Esophagus (tissue), 2 donors: ENCODE results near the gene PEBP1. TPM values are rescaled to one million over a fixed set of nuclear protein-coding genes. Genes with fewer than 3 reads are reported as not detected.

Experiments used
- H3K27ac ChIP-seq, 2 donors: one replicate each; pipeline ENCODE4 v1.5.1; 2013; ENCODE audit warnings: low read depth in 2 of 2, mild to moderate bottlenecking in 2 of 2, inconsistent platforms in 1 of 2, low read length in 1 of 2, moderate library complexity in 1 of 2
- H3K27me3 ChIP-seq, 2 donors: one replicate each; pipeline ENCODE4 v1.6.1; 2013; ENCODE audit warnings: low read length in 2 of 2, control low read depth in 1 of 2, mild to moderate bottlenecking in 1 of 2; ENCODE audit not compliant: insufficient read depth in 2 of 2, control insufficient read depth in 1 of 2
- H3K36me3 ChIP-seq, 2 donors: one replicate each; pipeline ENCODE4 v1.6.1; 2013; ENCODE audit warnings: low read length in 1 of 2; ENCODE audit not compliant: control insufficient read depth in 2 of 2, insufficient read depth in 2 of 2
- H3K4me1 ChIP-seq, 2 donors: one replicate each; pipeline ENCODE4 v1.6.1; 2013; ENCODE audit warnings: low read length in 1 of 2; ENCODE audit not compliant: control insufficient read depth in 2 of 2, insufficient read depth in 2 of 2
- H3K4me3 ChIP-seq, 2 donors: one replicate each; pipeline ENCODE4 v1.5.1; 2013; ENCODE audit warnings: low read length in 2 of 2, mild to moderate bottlenecking in 2 of 2, low read depth in 1 of 2, moderate library complexity in 1 of 2
- H3K9me3 ChIP-seq, 2 donors: one replicate each; pipeline ENCODE4 v1.6.1; 2013; ENCODE audit warnings: mild to moderate bottlenecking in 2 of 2, low read depth in 1 of 2, low read length in 1 of 2, moderate library complexity in 1 of 2; ENCODE audit not compliant: control insufficient read depth in 2 of 2, insufficient read depth in 1 of 2
- WGBS, 2 donors: extraction: QIAGEN DNeasy Blood & Tissue Kit; methylation state at CpG; one replicate each; pipeline ENCODE4 v1.1.7; 2013; 5-methylcytosine and 5-hydroxymethylcytosine counted together
- polyA plus RNA-seq, 2 donors: library from polyadenylated mRNA; stranded (reverse); fragments of 200-250 nt; gene quantifications; one replicate each; pipeline ENCODE4 v1.2.3, GENCODE V29; 2013
- donor health status: healthy with polysubstance abuse.
- donor health status: Bipolar disorder and iron deficiency.

The PEBP1 gene
- polyA plus RNA-seq, 2 donors, result 202 to 243 TPM

DNA sequence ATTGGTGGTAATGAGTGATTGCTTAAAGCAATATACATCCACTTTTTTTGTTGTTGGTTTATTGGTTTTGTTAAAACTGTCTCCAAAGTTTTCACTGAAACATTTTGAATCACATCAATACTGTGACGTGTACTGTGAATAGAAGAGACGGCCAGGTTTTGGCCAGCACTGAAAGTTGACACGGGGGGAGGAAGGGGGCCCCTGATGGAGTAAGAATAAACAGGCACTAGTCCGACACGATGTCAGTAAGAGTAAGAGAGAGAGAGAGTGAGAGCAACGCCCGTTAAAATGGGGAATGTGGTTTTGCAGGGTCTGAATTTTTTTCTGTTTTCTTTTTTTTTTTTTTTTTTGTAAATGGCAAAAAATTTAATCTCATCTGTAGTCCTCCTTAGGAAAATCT, 14.7 kb downstream of the PEBP1 start:
- H3K36me3 ChIP-seq, result peaks cover 10 to 14% of the 10 kb centered on the region in 2 donors
- H3K4me3 ChIP-seq, result no peak overlapping the region
- no peaks in the 10 kb centered on the region for H3K27me3 ChIP-seq
- no peak overlapping the region for H3K27ac ChIP-seq
- no peaks in the 10 kb centered on the region for H3K4me1 ChIP-seq
- 44 to 62% methylated on average over 7 of the region's 7 CpGs for WGBS, 2 donors
- no peaks in the 10 kb centered on the region for H3K9me3 ChIP-seq

- WGBS, 2 donors, result 77 to 83% methylated on average over 5 of the region's 5 CpGs
- H3K27me3 ChIP-seq, result no peaks in the 10 kb centered on the region
- H3K36me3 ChIP-seq, result peaks cover 6 to 12% of the 10 kb centered on the region in 2 donors
- no peaks in the 10 kb centered on the region for H3K4me1 ChIP-seq
- H3K9me3 ChIP-seq, result no peaks in the 10 kb centered on the region
- H3K27ac ChIP-seq, result no peak overlapping the region
- no peak overlapping the region for H3K4me3 ChIP-seq
Measured at GRCh38 chr12:118151755-118152154, 15.8 kb downstream of the PEBP1 start.

- 99% methylated on average over 3 of the region's 3 CpGs for WGBS, 2 donors
Measured at GRCh38 chr12:118160536-118160935, 24.6 kb downstream of the PEBP1 start.

DNA sequence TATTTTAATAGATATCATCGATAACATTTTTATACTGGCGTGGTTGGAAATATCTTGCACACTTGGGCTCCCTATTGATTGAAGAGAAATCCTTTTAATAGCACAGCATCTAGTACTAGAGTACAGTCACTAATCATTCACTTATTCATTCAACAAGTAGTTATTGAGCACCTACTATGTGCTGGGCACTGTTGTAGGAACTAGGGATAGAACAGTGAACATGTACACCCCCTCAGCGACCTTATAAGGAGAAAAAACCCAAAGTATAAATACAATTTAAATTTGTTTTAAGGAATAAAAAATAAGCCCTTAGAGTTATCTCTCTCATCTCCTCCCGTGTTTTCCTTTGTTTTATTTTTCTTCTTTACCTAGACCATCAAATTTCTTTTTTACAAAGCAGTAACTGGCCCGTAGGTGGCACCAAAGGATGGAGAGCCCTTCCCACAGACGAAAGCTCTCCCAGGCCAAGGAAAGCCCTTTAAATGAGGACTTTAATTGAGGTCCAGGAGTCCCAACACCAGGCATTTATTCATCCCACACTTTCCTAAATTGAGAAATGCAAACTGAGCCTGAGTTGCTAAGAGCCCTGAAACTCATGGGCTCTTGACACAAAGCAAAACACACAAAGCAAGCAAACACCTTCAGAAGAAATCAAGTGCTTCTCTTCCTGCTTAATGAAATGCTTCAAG, 29.0 kb downstream of the PEBP1 start:
- H3K27me3 ChIP-seq, result no peaks in the 10 kb centered on the region
- 49 to 57% methylated on average over 6 of the region's 6 CpGs for WGBS, 2 donors
- H3K4me1 ChIP-seq, result no peaks in the 10 kb centered on the region
- no peaks in the 10 kb centered on the region for H3K9me3 ChIP-seq
- H3K4me3 ChIP-seq, result no peak overlapping the region
- H3K27ac ChIP-seq, result no peak overlapping the region
- H3K36me3 ChIP-seq, result peaks cover 9 to 14% of the 10 kb centered on the region in 2 donors

More at GRCh38 chr12:118160536-118160935, 24.6 kb downstream of the PEBP1 start:
- peaks cover 20 to 21% of the 10 kb centered on the region in 2 donors for H3K36me3 ChIP-seq
- no peaks in the 10 kb centered on the region for H3K27me3 ChIP-seq
- H3K4me3 ChIP-seq, result no peak overlapping the region
- H3K27ac ChIP-seq, result no peak overlapping the region
- no peaks in the 10 kb centered on the region for H3K9me3 ChIP-seq
- H3K4me1 ChIP-seq, result no peaks in the 10 kb centered on the region

DNA sequence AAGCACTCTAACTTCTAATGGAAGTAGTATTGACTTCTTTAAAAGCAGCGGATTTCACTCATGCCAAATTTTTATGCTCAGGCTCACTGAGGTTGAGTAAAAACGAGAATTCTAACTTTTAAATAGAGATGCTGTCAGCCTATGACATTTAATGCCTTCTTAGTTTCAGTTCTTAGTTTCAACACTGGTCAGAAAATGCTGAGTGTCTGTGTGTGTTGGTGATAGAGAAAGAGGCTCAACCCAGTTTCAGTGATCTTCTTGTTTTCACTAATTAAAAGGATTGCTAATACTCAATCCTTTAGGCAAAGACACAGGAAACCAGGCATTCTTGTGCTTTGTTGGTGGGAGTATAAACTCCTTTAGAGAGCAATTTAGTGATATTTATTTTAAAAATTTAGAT, 31.0 kb downstream of the PEBP1 start:
- peaks cover 2 to 3% of the 10 kb centered on the region in 2 donors for H3K36me3 ChIP-seq
- no peak overlapping the region for H3K4me3 ChIP-seq
- H3K9me3 ChIP-seq, result no peaks in the 10 kb centered on the region
- 75 to 80% methylated on average over 2 of the region's 2 CpGs for WGBS, 2 donors
- H3K27me3 ChIP-seq, result no peaks in the 10 kb centered on the region
- H3K27ac ChIP-seq, result no peak overlapping the region
- no peaks in the 10 kb centered on the region for H3K4me1 ChIP-seq

GRCh38 chr12:118175823-118176447, 40.0 kb downstream of the PEBP1 start:
- Histone ChIP-seq H3K27ac (no peak overlapping the region), H3K27me3 (no peaks in the 10 kb centered on the region), H3K9me3 (no peaks in the 10 kb centered on the region), H3K4me3 (no peak overlapping the region), H3K36me3 (peaks cover 9 to 10% of the 10 kb centered on the region in 2 donors), H3K4me1 (no peaks in the 10 kb centered on the region)
- WGBS, 2 donors, result 90 to 92% methylated on average over 4 of the region's 4 CpGs

GRCh38 chr12:118183155-118183554, 47.2 kb downstream of the PEBP1 start:
- H3K9me3 ChIP-seq, result no peaks in the 10 kb centered on the region
- no peak overlapping the region for H3K27ac ChIP-seq
- no peaks in the 10 kb centered on the region for H3K27me3 ChIP-seq
- H3K4me1 ChIP-seq, result no peaks in the 10 kb centered on the region
- H3K4me3 ChIP-seq, result no peak overlapping the region
- peaks cover 0 to 6% of the 10 kb centered on the region in 2 donors for H3K36me3 ChIP-seq

DNA sequence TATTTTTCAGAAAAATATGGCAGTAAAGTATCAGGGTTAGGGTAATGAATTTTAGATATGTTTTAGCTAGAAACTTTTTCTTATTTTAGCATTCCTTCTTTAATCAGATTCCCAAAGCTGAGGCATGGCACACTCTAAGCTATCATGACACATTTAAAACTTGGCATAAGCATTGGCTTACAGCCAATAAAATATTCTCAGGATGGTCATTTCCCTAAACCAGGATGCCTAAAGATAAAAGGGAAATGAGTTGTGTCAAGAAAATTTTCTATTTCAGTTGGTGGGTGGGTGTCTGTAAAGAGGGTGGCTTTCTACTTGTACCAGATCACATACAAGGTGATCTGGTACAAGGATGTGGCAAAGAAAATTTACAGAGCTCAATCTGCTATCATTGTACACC, 47.8 kb downstream of the PEBP1 start:
- no peaks in the 10 kb centered on the region for H3K9me3 ChIP-seq
- H3K4me3 ChIP-seq, result no peak overlapping the region
- H3K27me3 ChIP-seq, result no peaks in the 10 kb centered on the region
- no peak overlapping the region for H3K27ac ChIP-seq
- H3K36me3 ChIP-seq, result peaks cover 0 to 6% of the 10 kb centered on the region in 2 donors
- H3K4me1 ChIP-seq, result no peaks in the 10 kb centered on the region

DNA sequence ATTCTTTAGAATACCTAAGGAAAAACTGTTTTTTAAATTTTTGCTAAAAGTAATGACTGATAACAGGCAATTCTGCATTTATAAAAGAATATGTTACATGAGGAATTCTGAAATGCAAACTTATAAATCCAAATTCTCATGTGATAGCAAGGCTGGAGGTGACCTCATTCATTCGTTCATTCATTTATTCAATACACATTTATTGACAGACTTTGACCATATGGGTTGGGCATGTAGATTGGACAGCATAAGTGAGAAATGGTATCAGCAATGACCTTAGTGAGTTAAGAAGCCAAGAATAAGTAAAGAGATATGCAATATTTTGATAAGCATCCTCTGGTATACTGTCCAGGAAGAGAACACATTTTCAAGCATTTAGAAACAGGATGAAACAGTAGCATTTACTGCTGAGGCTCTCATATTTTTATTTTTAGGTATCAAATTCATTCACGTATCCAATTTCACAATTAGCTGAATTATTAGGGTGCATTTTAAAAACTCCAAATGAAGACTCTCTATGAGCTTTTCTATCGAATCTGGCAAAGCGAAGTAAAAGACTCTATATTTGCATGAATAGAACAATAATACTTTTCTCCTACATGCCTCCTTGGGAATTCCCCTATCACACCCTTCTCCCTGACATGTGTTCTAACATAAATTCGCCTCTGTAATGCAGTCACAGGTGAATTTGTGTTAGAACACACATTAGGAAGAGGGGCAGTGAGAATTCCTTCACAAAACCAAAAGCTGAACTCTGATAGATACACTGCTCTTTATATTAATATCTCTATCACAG, 49.9 kb downstream of the PEBP1 start:
- peaks cover 0 to 3% of the 10 kb centered on the region in 2 donors for H3K36me3 ChIP-seq
- no peak overlapping the region for H3K4me3 ChIP-seq
- no peak overlapping the region for H3K27ac ChIP-seq
- no peaks in the 10 kb centered on the region for H3K27me3 ChIP-seq
- no peaks in the 10 kb centered on the region for H3K9me3 ChIP-seq
- WGBS, 2 donors, result 65 to 73% methylated on average over 5 of the region's 5 CpGs
- peaks cover 0 to 3% of the 10 kb centered on the region in 2 donors for H3K4me1 ChIP-seq
